TTC549 (cell line): ENCODE data around the gene TRAK1.

ENCODE experiments used
- FAIRE-seq: peaks from 2 replicates; lab custom pipeline; 2012; peaks lifted over from hg19 to GRCh38; lab: Jason Lieb, UNC

TRAK1 gene

GRCh38 chr3:42067326-42067725 lies 23.8 kb upstream of the TRAK1 start:
- FAIRE-seq, result no peak

GRCh38 chr3:42068303-42069088 lies 22.7 kb upstream of the TRAK1 start:
- FAIRE-seq, result no peak

GRCh38 chr3:42070089-42070488 lies 21.1 kb upstream of the TRAK1 start:
- no peak for FAIRE-seq

GRCh38 chr3:42070524-42070923 lies 20.6 kb upstream of the TRAK1 start:
- no peak for FAIRE-seq

- no peak for FAIRE-seq
These were observed 19.0 kb upstream of the TRAK1 start for GRCh38 chr3:42071904-42072812.

GRCh38 chr3:42072831-42073301 lies 18.3 kb upstream of the TRAK1 start:
- FAIRE-seq, result no peak

- no peak for FAIRE-seq
These were observed 13.4 kb upstream of the TRAK1 start for GRCh38 chr3:42077785-42078184.

- FAIRE-seq, result no peak
These were observed 12.5 kb upstream of the TRAK1 start for GRCh38 chr3:42078677-42079076.

GRCh38 chr3:42079701-42080452 lies 11.3 kb upstream of the TRAK1 start:
- FAIRE-seq, result no peak

- no peak for FAIRE-seq
These were observed 10.7 kb upstream of the TRAK1 start for GRCh38 chr3:42080453-42080872.

GRCh38 chr3:42081838-42082473 lies 9.2 kb upstream of the TRAK1 start:
- no peak for FAIRE-seq

- no peak for FAIRE-seq
These were observed 6.6 kb upstream of the TRAK1 start for GRCh38 chr3:42084586-42084985.

GRCh38 chr3:42085641-42086376 lies 5.3 kb upstream of the TRAK1 start:
- no peak for FAIRE-seq

- no peak for FAIRE-seq
These were observed 2.2 kb upstream of the TRAK1 start for GRCh38 chr3:42088803-42089530.

- no peak for FAIRE-seq
These were observed 849 bp downstream of the TRAK1 start for GRCh38 chr3:42092006-42092405.

- no peak for FAIRE-seq
These were observed 3.0 kb downstream of the TRAK1 start for GRCh38 chr3:42094128-42094527.

GRCh38 chr3:42094691-42095391 lies 3.7 kb downstream of the TRAK1 start:
- no peak for FAIRE-seq

- no peak for FAIRE-seq
These were observed 4.4 kb downstream of the TRAK1 start for GRCh38 chr3:42095540-42095939.

- FAIRE-seq, result no peak
These were observed 5.8 kb downstream of the TRAK1 start for GRCh38 chr3:42096796-42097565.
